Prostate gland (tissue), 2 donors: ENCODE measurements around the gene GJC1.

ENCODE experiments used
- CTCF ChIP-seq, 4 experiments: fragments of 200-600 bp in 2 of 4; fragments of 450-650 bp in 2 of 4; sonication (generic) in 2 of 4; IDR thresholded peaks; 1 replicate in 3 of 4; 2 replicates in 1 of 4; pipeline ENCODE4 v1.5.1; 2016 to 2019; ENCODE audit warnings: antibody characterized with exemption in 4 of 4, mild to moderate bottlenecking in 2 of 4, moderate library complexity in 2 of 4
- POLR2A ChIP-seq: fragments of 450-650 bp; IDR thresholded peaks from one replicate; pipeline ENCODE4 v1.6.1; 2016; ENCODE audit warnings: antibody characterized with exemption, mild to moderate bottlenecking
- POLR2AphosphoS5 ChIP-seq: sonication (generic); formaldehyde crosslinking; IDR thresholded peaks from one replicate; pipeline ENCODE4 v1.6.1; 2017; ENCODE audit warnings: antibody characterized with exemption

DNA sequence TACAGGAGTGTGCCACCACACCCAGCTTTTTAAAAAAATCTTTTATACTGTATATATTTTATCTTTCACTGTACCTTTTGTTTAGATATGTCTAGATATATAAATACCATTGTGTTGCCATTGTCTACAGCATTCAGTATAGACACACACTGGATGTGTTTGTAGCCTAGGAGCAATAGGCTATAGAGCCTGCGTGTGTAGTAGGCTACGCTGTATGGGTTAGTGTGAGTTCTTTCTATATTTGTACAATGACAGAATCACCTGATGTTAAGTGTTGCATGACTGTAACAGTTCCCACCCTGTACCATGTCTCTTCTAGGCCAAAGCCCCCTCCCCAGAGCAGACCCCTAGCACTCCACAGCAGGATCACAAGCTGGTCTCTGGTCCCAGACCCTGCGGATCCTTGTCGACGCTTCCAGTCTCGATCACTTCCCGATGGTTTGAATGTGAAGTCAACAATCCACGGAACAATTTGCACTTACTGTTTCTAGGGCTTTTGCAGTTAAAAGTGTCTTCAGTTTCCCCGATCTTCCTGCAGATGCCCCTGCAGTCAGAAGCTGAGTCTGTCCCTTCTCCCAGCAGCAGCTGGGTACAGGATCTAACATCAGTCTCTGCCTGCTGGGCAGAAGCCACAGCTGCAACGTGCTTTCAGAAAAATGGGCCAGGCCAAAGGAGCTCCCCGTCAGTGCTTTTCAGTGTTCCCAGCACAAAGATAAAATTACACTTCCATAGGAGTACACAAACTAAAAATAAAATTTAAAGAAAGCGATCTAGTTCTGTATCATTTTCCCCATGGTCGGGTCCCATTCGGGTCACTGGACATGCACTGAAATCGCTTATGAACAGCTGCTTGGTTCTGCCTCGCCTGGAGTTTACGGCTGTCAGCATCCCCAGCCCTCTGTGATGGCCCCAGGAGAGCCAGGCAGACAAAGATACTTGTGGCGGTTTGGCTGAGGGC, 35.9 kb downstream of the GJC1 start:
- TF ChIP-seq POLR2AphosphoS5 (no peak), POLR2A (no peak), CTCF (IDR thresholded peaks at IDR 0.05) (no peak)
